SK-N-SH (cell line): ENCODE data around the gene RFX7. TPM values are rescaled to one million over a fixed set of nuclear protein-coding genes. Genes with fewer than 3 reads are reported as not detected.

Source experiments
- CTCF ChIA-PET: fragments of 300-600, 350-600 bp; formaldehyde crosslinking; extraction: SDS; loops from one replicate; lab custom pipeline; 2021; lab: Yijun Ruan, JAX
- POLR2A ChIA-PET: fragments of 350-600 bp; sonication (Branson Sonifier 250); formaldehyde crosslinking; extraction: SDS; loops from one replicate; lab custom pipeline; 2020; ENCODE audit warnings: antibody characterized with exemption, inconsistent platforms; lab: Yijun Ruan, JAX
- DNase-seq: peaks from one replicate; pipeline ENCODE4 v3.0.0; 2012
- H2AFZ ChIP-seq: fragments of 200-600 bp; sonication (generic); 2 replicates; pipeline ENCODE4 v1.8.1; 2016; ENCODE audit warnings: antibody characterized with exemption, mild to moderate bottlenecking, low read depth
- H3F3A ChIP-seq: fragments of 200-600 bp; sonication (generic); replicated peaks from 2 replicates; pipeline ENCODE3; 2016; ENCODE audit warnings: antibody characterized with exemption, mild to moderate bottlenecking; ENCODE audit not compliant: insufficient read depth
- H3K27ac ChIP-seq, 2 experiments: fragments of 200-500 bp in 1 of 2; fragments of 200-600 bp in 1 of 2; sonication (Bioruptor generic) in 1 of 2; sonication (generic), shearing (Covaris generic) in 1 of 2; 2 replicates each; pipeline versions ENCODE4 v1.5.1 to v1.6.1; 2014 to 2016; ENCODE audit warnings: low read depth in 2 of 2, inconsistent platforms in 1 of 2, low read length in 1 of 2, mild to moderate bottlenecking in 1 of 2, mixed read lengths in 1 of 2
- H3K27me3 ChIP-seq: fragments of 200-600 bp; sonication (generic), shearing (Covaris generic); 2 replicates; pipeline ENCODE4 v1.6.1; 2016; ENCODE audit warnings: mixed run types; ENCODE audit not compliant: insufficient read depth
- H3K36me3 ChIP-seq, 2 experiments: fragments of 200-500 bp in 1 of 2; fragments of 200-600 bp in 1 of 2; sonication (Bioruptor generic) in 1 of 2; sonication (generic) in 1 of 2; replicated peaks in 1 of 2; 2 replicates each; pipeline versions ENCODE3 to v1.5.1; 2014 to 2016; ENCODE audit warnings: low read length in 1 of 2, mild to moderate bottlenecking in 1 of 2; ENCODE audit not compliant: insufficient read depth in 2 of 2, control insufficient read depth in 1 of 2
- H3K4me1 ChIP-seq, 2 experiments: fragments of 200-500 bp in 1 of 2; fragments of 200-600 bp in 1 of 2; sonication (Bioruptor generic) in 1 of 2; sonication (generic), shearing (Covaris generic) in 1 of 2; 2 replicates each; pipeline versions ENCODE4 v1.5.1 to v1.6.1; 2014 to 2016; ENCODE audit warnings: low read depth in 1 of 2, low read length in 1 of 2, mixed run types in 1 of 2; ENCODE audit not compliant: insufficient read depth in 2 of 2, control insufficient read depth in 1 of 2
- H3K4me2 ChIP-seq: fragments of 200-600 bp; sonication (generic), shearing (Covaris generic); 2 replicates; pipeline ENCODE4 v1.6.1; 2017; ENCODE audit warnings: mixed run types
- H3K4me3 ChIP-seq, 2 experiments: fragments of 200-500 bp in 1 of 2; fragments of 200-600 bp in 1 of 2; sonication (Bioruptor generic) in 1 of 2; sonication (generic), shearing (Covaris generic) in 1 of 2; 2 replicates each; pipeline versions ENCODE4 v1.5.1 to v1.8.1; 2014 to 2016; ENCODE audit warnings: low read depth in 2 of 2, inconsistent platforms in 1 of 2, low read length in 1 of 2, mild to moderate bottlenecking in 1 of 2, mixed read lengths in 1 of 2, moderate library complexity in 1 of 2
- H3K79me2 ChIP-seq: fragments of 200-600 bp; sonication (generic); 2 replicates; pipeline ENCODE4 v1.8.1; 2017; ENCODE audit warnings: mild to moderate bottlenecking; ENCODE audit not compliant: insufficient read depth
- H3K9ac ChIP-seq: fragments of 200-600 bp; sonication (generic); 2 replicates; pipeline ENCODE4 v1.6.1; 2017; ENCODE audit warnings: mixed run types
- H3K9me2 ChIP-seq: fragments of 200-600 bp; sonication (generic); 2 replicates; pipeline ENCODE4 v1.6.1; 2017; ENCODE audit warnings: mixed run types
- H3K9me3 ChIP-seq: fragments of 200-600 bp; sonication (generic); 2 replicates; pipeline ENCODE4 v1.6.1; 2017; ENCODE audit warnings: mixed run types, mild to moderate bottlenecking, moderate library complexity
- H4K20me1 ChIP-seq: fragments of 200-600 bp; sonication (generic); 2 replicates; pipeline ENCODE4 v1.6.1; 2017; ENCODE audit warnings: mild to moderate bottlenecking, mixed run types; ENCODE audit not compliant: insufficient read depth
- CHD2 ChIP-seq: fragments of 150-350 bp; IDR thresholded peaks from 2 replicates; pipeline ENCODE4 v1.6.1; 2018; ENCODE audit warnings: low read length; ENCODE audit not compliant: partially characterized antibody
- ELF1 ChIP-seq: IDR thresholded peaks from 2 replicates; pipeline ENCODE4 v1.4.0; 2012
- EP300 ChIP-seq, 2 experiments: IDR thresholded peaks; 2 replicates each; pipeline versions ENCODE4 v1.4.0 to v1.6.1; 2012; ENCODE audit warnings: borderline replicate concordance in 1 of 2, low read depth in 1 of 2, low read length in 1 of 2
- FOSL2 ChIP-seq: IDR thresholded peaks from 2 replicates; pipeline ENCODE4 v1.4.0; 2012; ENCODE audit warnings: low read depth, mild to moderate bottlenecking, moderate library complexity, borderline replicate concordance
- FOXM1 ChIP-seq: IDR thresholded peaks from 2 replicates; pipeline ENCODE4 v1.4.0; 2012; ENCODE audit warnings: low read depth, mild to moderate bottlenecking
- IRF3 ChIP-seq: fragments of 150-350 bp; IDR thresholded peaks from 2 replicates; pipeline ENCODE4 v1.6.1; 2016; ENCODE audit warnings: mild to moderate bottlenecking, low read depth, low read length
- MAX ChIP-seq: IDR thresholded peaks from 2 replicates; pipeline ENCODE4 v1.4.0; 2012; ENCODE audit warnings: low read depth
- MEF2A ChIP-seq: IDR thresholded peaks from 2 replicates; pipeline ENCODE4 v1.4.0; 2012; ENCODE audit warnings: low read depth, borderline replicate concordance
- MXI1 ChIP-seq: IDR thresholded peaks from 2 replicates; pipeline ENCODE4 v1.6.1; 2012; ENCODE audit warnings: mild to moderate bottlenecking, low read depth, low read length, improper control_type of control experiment
- NRF1 ChIP-seq: IDR thresholded peaks from 2 replicates; pipeline ENCODE4 v1.6.1; 2012; ENCODE audit warnings: low read depth, mild to moderate bottlenecking, low read length
- RAD21 ChIP-seq: IDR thresholded peaks from 2 replicates; pipeline ENCODE4 v1.6.1; 2012; ENCODE audit warnings: mild to moderate bottlenecking, low read length
- RFX5 ChIP-seq: IDR thresholded peaks from 2 replicates; pipeline ENCODE4 v1.6.1; 2012; ENCODE audit warnings: mild to moderate bottlenecking, improper control_type of control experiment, low read length
- SIN3A ChIP-seq: IDR thresholded peaks from 2 replicates; pipeline ENCODE4 v1.6.1; 2012; ENCODE audit warnings: low read depth, mild to moderate bottlenecking, low read length, moderate library complexity, borderline replicate concordance
- SMC3 ChIP-seq: IDR thresholded peaks from 2 replicates; pipeline ENCODE4 v1.6.1; 2012; ENCODE audit warnings: low read depth, low read length, improper control_type of control experiment
- TCF12 ChIP-seq: IDR thresholded peaks from 2 replicates; pipeline ENCODE4 v1.4.0; 2012
- TEAD4 ChIP-seq: IDR thresholded peaks from 2 replicates; pipeline ENCODE4 v1.4.0; 2012; ENCODE audit warnings: mild to moderate bottlenecking, borderline replicate concordance; ENCODE audit not compliant: insufficient read depth
- USF2 ChIP-seq: fragments of 150-350 bp; IDR thresholded peaks from 2 replicates; pipeline ENCODE4 v1.6.1; 2017; ENCODE audit warnings: antibody characterized with exemption, low read length, low read depth, borderline replicate concordance
- YY1 ChIP-seq: IDR thresholded peaks from 2 replicates; pipeline ENCODE4 v1.4.0; 2012; ENCODE audit warnings: low read depth, mild to moderate bottlenecking
- ZBTB33 ChIP-seq: IDR thresholded peaks from 2 replicates; pipeline ENCODE4 v1.4.0; 2012; ENCODE audit warnings: low read depth, borderline replicate concordance
- WGBS: methylation state at CpG from one replicate; pipeline ENCODE4 v1.1.6; 2017; ENCODE audit warnings: low lambda C conversion rate; 5-methylcytosine and 5-hydroxymethylcytosine counted together
- polyA plus RNA-seq, 3 experiments: library from polyadenylated mRNA; depleted of rRNA; stranded (reverse); fragments of >200 nt; gene quantifications; 2 replicates each; pipeline ENCODE4 v1.2.3, GENCODE V29; 2012

Gene RFX7
- polyA plus RNA-seq, 1 of the 3 experiments (the other 2 are of a cell fraction) = 2.7 TPM

GRCh38 chr15:56202701-56203100 is 41.0 kb downstream of the RFX7 start:
- no peak overlapping the region for H3K4me3 ChIP-seq
- H4K20me1 ChIP-seq = no peaks in the 10 kb centered on the region
- POLR2A ChIA-PET = no interaction called here
- no peak overlapping the region for H3K9ac ChIP-seq
- H3K4me2 ChIP-seq = no peak overlapping the region
- H3K36me3 ChIP-seq = peaks cover 1 to 2% of the 10 kb centered on the region in 2 experiments
- DNase-seq = no peak
- WGBS = 95% methylated on average over 1 of the region's 1 CpG
- H3F3A ChIP-seq = no peaks in the 10 kb centered on the region
- CTCF ChIA-PET = no interaction called here
- no peaks in the 10 kb centered on the region for H3K27me3 ChIP-seq
- H3K4me1 ChIP-seq = peaks cover 0 to 6% of the 10 kb centered on the region in 2 experiments; a peak in 2 of 4 replicates
- H3K9me2 ChIP-seq = no peaks in the 10 kb centered on the region
- no peak overlapping the region for H3K27ac ChIP-seq
- H2AFZ ChIP-seq = no peak overlapping the region
- H3K9me3 ChIP-seq = no peaks in the 10 kb centered on the region
- TF ChIP-seq MEF2A (no peak), RAD21 (no peak), CHD2 (no peak), FOXM1 (no peak)
- peaks cover 100% of the 10 kb centered on the region for H3K79me2 ChIP-seq

- CTCF ChIA-PET = no interaction called here
- 92% methylated on average over 2 of the region's 2 CpGs for WGBS
These were observed 44.6 kb downstream of the RFX7 start for GRCh38 chr15:56199038-56199437.

More at GRCh38 chr15:56199038-56199437, 44.6 kb downstream of the RFX7 start:
- H3K9me2 ChIP-seq = no peaks in the 10 kb centered on the region
- H3K9ac ChIP-seq = no peak overlapping the region
- peaks cover 0 to 6% of the 10 kb centered on the region in 2 experiments; a peak in 1 of 4 replicates for H3K4me1 ChIP-seq
- no peak overlapping the region for H2AFZ ChIP-seq
- POLR2A ChIA-PET = no interaction called here
- peaks cover 96% of the 10 kb centered on the region for H3K79me2 ChIP-seq
- no peak overlapping the region for H3K4me3 ChIP-seq
- no peaks in the 10 kb centered on the region for H3F3A ChIP-seq
- H3K27me3 ChIP-seq = no peaks in the 10 kb centered on the region
- H4K20me1 ChIP-seq = no peaks in the 10 kb centered on the region
- no peak overlapping the region for H3K27ac ChIP-seq
- TF ChIP-seq ELF1 (no peak), IRF3 (no peak), NRF1 (no peak), EP300 (IDR thresholded peaks at IDR 0.05; ENCODE audit: borderline replicate concordance in 1 of 2, low read depth in 1 of 2, low read length in 1 of 2) (no peak), FOSL2 (no peak), RFX5 (no peak), TCF12 (no peak), FOXM1 (no peak), CHD2 (no peak), USF2 (no peak), ZBTB33 (no peak), MEF2A (no peak), TEAD4 (no peak), YY1 (no peak), SIN3A (no peak), MXI1 (no peak), SMC3 (no peak), MAX (no peak)
- peaks cover 2 to 15% of the 10 kb centered on the region in 2 experiments for H3K36me3 ChIP-seq
- H3K4me2 ChIP-seq = no peak overlapping the region
- H3K9me3 ChIP-seq = no peaks in the 10 kb centered on the region
- no peak for DNase-seq
